A549 (cell line): ENCODE results near the gene DSG2.

Experiments
- CBX8 ChIP-seq: fragments of 200-600 bp; sonication (generic); IDR thresholded peaks from 2 replicates; pipeline ENCODE4 v1.6.1; 2016
- ELK1 ChIP-seq: fragments of 150-350 bp; IDR thresholded peaks from 2 replicates; pipeline ENCODE4 v1.6.1; 2014; ENCODE audit warnings: low read depth, mild to moderate bottlenecking, low read length
- MAX ChIP-seq: IDR thresholded peaks from 2 replicates; pipeline ENCODE4 v1.6.1; 2012
- NFE2L2 ChIP-seq: fragments of 150-350 bp; conservative IDR thresholded peaks from 2 replicates; pipeline ENCODE4 v1.6.1; 2014; ENCODE audit warnings: low read length
- NR3C1 ChIP-seq: fragments of >200 bp; sonication (Bioruptor Twin); formaldehyde crosslinking; IDR thresholded peaks from 3 replicates; pipeline ENCODE4 v1.6.1; 2017
- POLR2A ChIP-seq: IDR thresholded peaks from 2 replicates; pipeline ENCODE4 v1.6.1; 2012; ENCODE audit warnings: mild to moderate bottlenecking, low read length
- POLR2AphosphoS2 ChIP-seq: conservative IDR thresholded peaks from 2 replicates; pipeline ENCODE4 v1.6.1; 2012; ENCODE audit warnings: low read length, improper control_type of control experiment, inconsistent platforms
- SMC3 ChIP-seq: fragments of >200 bp; sonication (Bioruptor Twin); formaldehyde crosslinking; IDR thresholded peaks from 3 replicates; pipeline ENCODE4 v1.6.1; 2018; ENCODE audit warnings: inconsistent platforms
- TF ChIP-seq, protein P1 (sequence below): fragments of >200 bp; sonication (Bioruptor Twin); formaldehyde crosslinking; IDR thresholded peaks from 3 replicates; pipeline ENCODE4 v1.5.1; 2016

- TF ChIP-seq ELK1 (no peak), NR3C1 (no peak), MAX (no peak), POLR2AphosphoS2 (no peak), CBX8 (no peak), POLR2A (no peak), SMC3 (no peak), NFE2L2 (no peak)
- TF ChIP-seq, protein P1, sequence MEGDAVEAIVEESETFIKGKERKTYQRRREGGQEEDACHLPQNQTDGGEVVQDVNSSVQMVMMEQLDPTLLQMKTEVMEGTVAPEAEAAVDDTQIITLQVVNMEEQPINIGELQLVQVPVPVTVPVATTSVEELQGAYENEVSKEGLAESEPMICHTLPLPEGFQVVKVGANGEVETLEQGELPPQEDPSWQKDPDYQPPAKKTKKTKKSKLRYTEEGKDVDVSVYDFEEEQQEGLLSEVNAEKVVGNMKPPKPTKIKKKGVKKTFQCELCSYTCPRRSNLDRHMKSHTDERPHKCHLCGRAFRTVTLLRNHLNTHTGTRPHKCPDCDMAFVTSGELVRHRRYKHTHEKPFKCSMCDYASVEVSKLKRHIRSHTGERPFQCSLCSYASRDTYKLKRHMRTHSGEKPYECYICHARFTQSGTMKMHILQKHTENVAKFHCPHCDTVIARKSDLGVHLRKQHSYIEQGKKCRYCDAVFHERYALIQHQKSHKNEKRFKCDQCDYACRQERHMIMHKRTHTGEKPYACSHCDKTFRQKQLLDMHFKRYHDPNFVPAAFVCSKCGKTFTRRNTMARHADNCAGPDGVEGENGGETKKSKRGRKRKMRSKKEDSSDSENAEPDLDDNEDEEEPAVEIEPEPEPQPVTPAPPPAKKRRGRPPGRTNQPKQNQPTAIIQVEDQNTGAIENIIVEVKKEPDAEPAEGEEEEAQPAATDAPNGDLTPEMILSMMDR, result no peak
These were observed 59.5 kb downstream of the DSG2 start for GRCh38 chr18:31557446-31557845.
